ENCODE data around the gene TIGD1.

DNA sequence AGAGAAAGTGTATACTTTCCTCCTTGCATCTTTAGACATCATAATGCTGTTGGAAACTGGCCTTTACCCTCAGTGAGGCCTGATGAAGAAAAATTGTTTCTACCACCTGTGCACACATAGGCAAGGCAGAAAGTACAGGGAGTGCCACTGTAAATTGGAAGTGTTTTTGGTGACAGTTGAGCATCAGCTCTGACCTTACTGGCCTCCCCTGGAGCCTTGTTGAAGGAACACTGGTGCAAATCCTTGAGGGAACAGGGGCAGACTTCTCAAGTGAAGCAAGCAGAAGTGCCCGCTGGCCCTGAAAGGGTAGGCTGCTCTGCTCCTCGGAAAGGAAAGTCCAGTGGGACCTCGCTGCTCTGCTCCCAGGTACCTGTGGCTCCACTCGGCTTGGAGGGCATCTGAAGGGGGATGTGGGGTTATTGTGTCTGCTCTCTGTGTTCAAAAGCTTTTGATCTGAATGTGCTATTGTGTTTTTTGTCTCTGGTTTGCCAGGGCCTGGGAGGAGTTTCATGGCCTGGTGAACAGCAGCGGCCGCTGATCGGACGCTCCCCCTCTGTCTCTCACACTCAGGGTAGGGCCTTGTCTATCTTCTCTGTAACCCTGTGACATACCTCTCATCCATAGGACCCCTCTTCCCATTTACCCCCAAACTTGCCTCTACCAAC lies 23.5 kb upstream of the TIGD1 start:
- TF ChIP-seq, protein P1, sequence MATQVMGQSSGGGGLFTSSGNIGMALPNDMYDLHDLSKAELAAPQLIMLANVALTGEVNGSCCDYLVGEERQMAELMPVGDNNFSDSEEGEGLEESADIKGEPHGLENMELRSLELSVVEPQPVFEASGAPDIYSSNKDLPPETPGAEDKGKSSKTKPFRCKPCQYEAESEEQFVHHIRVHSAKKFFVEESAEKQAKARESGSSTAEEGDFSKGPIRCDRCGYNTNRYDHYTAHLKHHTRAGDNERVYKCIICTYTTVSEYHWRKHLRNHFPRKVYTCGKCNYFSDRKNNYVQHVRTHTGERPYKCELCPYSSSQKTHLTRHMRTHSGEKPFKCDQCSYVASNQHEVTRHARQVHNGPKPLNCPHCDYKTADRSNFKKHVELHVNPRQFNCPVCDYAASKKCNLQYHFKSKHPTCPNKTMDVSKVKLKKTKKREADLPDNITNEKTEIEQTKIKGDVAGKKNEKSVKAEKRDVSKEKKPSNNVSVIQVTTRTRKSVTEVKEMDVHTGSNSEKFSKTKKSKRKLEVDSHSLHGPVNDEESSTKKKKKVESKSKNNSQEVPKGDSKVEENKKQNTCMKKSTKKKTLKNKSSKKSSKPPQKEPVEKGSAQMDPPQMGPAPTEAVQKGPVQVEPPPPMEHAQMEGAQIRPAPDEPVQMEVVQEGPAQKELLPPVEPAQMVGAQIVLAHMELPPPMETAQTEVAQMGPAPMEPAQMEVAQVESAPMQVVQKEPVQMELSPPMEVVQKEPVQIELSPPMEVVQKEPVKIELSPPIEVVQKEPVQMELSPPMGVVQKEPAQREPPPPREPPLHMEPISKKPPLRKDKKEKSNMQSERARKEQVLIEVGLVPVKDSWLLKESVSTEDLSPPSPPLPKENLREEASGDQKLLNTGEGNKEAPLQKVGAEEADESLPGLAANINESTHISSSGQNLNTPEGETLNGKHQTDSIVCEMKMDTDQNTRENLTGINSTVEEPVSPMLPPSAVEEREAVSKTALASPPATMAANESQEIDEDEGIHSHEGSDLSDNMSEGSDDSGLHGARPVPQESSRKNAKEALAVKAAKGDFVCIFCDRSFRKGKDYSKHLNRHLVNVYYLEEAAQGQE (IDR thresholded peaks at IDR 0.05; ENCODE audit: insufficient read depth in 1 of 2, low read depth in 2 of 2, low read length in 1 of 2) = no peak
- TF ChIP-seq, protein P2, sequence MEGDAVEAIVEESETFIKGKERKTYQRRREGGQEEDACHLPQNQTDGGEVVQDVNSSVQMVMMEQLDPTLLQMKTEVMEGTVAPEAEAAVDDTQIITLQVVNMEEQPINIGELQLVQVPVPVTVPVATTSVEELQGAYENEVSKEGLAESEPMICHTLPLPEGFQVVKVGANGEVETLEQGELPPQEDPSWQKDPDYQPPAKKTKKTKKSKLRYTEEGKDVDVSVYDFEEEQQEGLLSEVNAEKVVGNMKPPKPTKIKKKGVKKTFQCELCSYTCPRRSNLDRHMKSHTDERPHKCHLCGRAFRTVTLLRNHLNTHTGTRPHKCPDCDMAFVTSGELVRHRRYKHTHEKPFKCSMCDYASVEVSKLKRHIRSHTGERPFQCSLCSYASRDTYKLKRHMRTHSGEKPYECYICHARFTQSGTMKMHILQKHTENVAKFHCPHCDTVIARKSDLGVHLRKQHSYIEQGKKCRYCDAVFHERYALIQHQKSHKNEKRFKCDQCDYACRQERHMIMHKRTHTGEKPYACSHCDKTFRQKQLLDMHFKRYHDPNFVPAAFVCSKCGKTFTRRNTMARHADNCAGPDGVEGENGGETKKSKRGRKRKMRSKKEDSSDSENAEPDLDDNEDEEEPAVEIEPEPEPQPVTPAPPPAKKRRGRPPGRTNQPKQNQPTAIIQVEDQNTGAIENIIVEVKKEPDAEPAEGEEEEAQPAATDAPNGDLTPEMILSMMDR (IDR thresholded peaks at IDR 0.05) = no peak
- TF ChIP-seq SIN3A (IDR thresholded peaks at IDR 0.05; ENCODE audit: borderline replicate concordance, insufficient read depth, low read depth, low read length) (no peak), TCF7L2 (IDR thresholded peaks at IDR 0.05; ENCODE audit: low read depth, low read length) (no peak), POLR2AphosphoS5 (IDR thresholded peaks at IDR 0.05; ENCODE audit: low read depth, low read length) (no peak)
